BLaER1 treated with 17β-estradiol and CSF1 and Interleukin-3, amounts not matched to agents 10 nM and 100 nM (cell line): Measurements from ENCODE around the gene RRN3.
"Not testable (repeated sequence)": the region's sequence is repeated elsewhere in the genome, so short reads cannot be mapped to it uniquely, and the experiment has no call there.

Source experiments
- H3K27ac ChIP-seq, 11 experiments: shearing (Covaris generic); formaldehyde crosslinking; 2 replicates each; pipeline ENCODE4 v1.8.1; 2022
- H3K27me3 ChIP-seq, 11 experiments: shearing (Covaris generic); formaldehyde crosslinking; 2 replicates each; pipeline ENCODE4 v1.8.1; 2022
- H3K36me3 ChIP-seq, 11 experiments: shearing (Covaris generic); formaldehyde crosslinking; 2 replicates each; pipeline ENCODE4 v1.8.1; 2022
- H3K4me1 ChIP-seq, 10 experiments: shearing (Covaris generic); formaldehyde crosslinking; 2 replicates each; pipeline ENCODE4 v1.8.1; 2022
- H3K4me2 ChIP-seq, 11 experiments: shearing (Covaris generic); formaldehyde crosslinking; 2 replicates each; pipeline ENCODE4 v1.8.1; 2022
- H3K4me3 ChIP-seq, 10 experiments: shearing (Covaris generic); formaldehyde crosslinking; 2 replicates each; pipeline ENCODE4 v1.8.1; 2022
- H3K9ac ChIP-seq, 11 experiments: shearing (Covaris generic); formaldehyde crosslinking; 2 replicates each; pipeline ENCODE4 v1.8.1; 2022
- H3K9me3 ChIP-seq, 11 experiments: shearing (Covaris generic); formaldehyde crosslinking; replicated peaks in 1 of 11; 2 replicates each; pipeline ENCODE4 v1.8.1; 2022
- H4K20me1 ChIP-seq, 11 experiments: shearing (Covaris generic); formaldehyde crosslinking; 2 replicates each; pipeline ENCODE4 v1.8.1; 2022
- Cebpa-rat ChIP-seq, 11 experiments: shearing (Covaris generic); IDR thresholded peaks; 2 replicates each; pipeline ENCODE4 v1.8.1; 2022

RRN3 gene

GRCh38 chr16:15027503-15028344 lies 66.3 kb downstream of the RRN3 start:
- not testable (repeated sequence) for H3K4me3 ChIP-seq, H3K27me3 ChIP-seq, H3K9me3 ChIP-seq
- H4K20me1 ChIP-seq, result peaks cover 25 to 88% (median 58%) of the 10 kb centered on the region in 11 experiments; a peak in 19 of 22 replicates
- H3K4me1 ChIP-seq, result peaks cover 26 to 93% (median 36%) of the 10 kb centered on the region in 10 experiments
- peak overlapping the region in 1 of 11 experiments; percentile 36; a peak in 2 of 22 replicates for H3K9ac ChIP-seq
- peak overlapping the region in 2 of 11 experiments; percentile 10 to 35; a peak in 3 of 22 replicates for H3K27ac ChIP-seq
- H3K36me3 ChIP-seq, result peaks cover 54 to 88% (median 77%) of the 10 kb centered on the region in 11 experiments
- peak overlapping the region in 3 of 11 experiments; percentile 29 to 51 (median 51); a peak in 5 of 22 replicates for H3K4me2 ChIP-seq

DNA sequence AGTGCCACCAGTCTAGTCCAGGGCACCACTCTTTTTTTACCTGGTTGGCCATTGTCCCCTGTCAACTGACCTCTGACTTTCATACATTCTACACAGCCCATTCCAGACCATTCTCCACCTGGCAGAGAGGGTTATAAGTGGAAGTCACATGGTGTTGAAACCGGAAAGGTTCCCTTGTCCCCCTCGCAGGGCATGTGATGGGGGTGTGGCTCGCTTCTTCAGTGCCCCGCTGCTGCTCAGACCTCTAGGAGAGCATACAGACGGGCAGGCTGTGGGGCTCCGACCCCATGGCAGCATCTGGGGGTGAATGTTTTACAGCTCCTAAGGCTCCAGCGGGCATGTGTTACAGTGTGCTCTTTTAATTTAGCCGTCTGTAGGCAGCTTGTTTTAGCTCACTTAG lies 67.0 kb downstream of the RRN3 start:
- Histone ChIP-seq H3K4me1 (peaks cover 20 to 93% (median 29%) of the 10 kb centered on the region in 10 experiments), H3K4me2 (peak overlapping the region in 1 of 11 experiments; percentile 51; a peak in 2 of 22 replicates), H3K36me3 (peaks cover 50 to 85% (median 77%) of the 10 kb centered on the region in 11 experiments), H4K20me1 (peaks cover 25 to 88% (median 59%) of the 10 kb centered on the region in 11 experiments; a peak in 19 of 22 replicates), H3K27ac (peak overlapping the region in 1 of 11 experiments; percentile 35; a peak in 1 of 22 replicates)
- not testable (repeated sequence) for H3K4me3 ChIP-seq, H3K9ac ChIP-seq, H3K27me3 ChIP-seq, H3K9me3 ChIP-seq

GRCh38 chr16:15025234-15025951 lies 68.7 kb downstream of the RRN3 start:
- peaks cover 53 to 94% (median 84%) of the 10 kb centered on the region in 11 experiments for H3K36me3 ChIP-seq
- not testable (repeated sequence) for H3K4me3 ChIP-seq, H3K9me3 ChIP-seq, H3K27me3 ChIP-seq
- H3K27ac ChIP-seq, result peak overlapping the region in 6 of 11 experiments; percentile 4 to 73 (median 52); a peak in 7 of 22 replicates
- H4K20me1 ChIP-seq, result peaks cover 25 to 98% (median 61%) of the 10 kb centered on the region in 11 experiments; a peak in 19 of 22 replicates
- peaks cover 3 to 83% (median 12%) of the 10 kb centered on the region in 10 experiments; a peak in 18 of 20 replicates for H3K4me1 ChIP-seq
- H3K9ac ChIP-seq, result peak overlapping the region in 4 of 11 experiments; percentile 1 to 33 (median 8); a peak in 2 of 22 replicates
- H3K4me2 ChIP-seq, result peak overlapping the region in 7 of 11 experiments; percentile 3 to 83 (median 66); a peak in 11 of 22 replicates

GRCh38 chr16:15024858-15025199 lies 69.2 kb downstream of the RRN3 start:
- Histone ChIP-seq H3K27ac (peak overlapping the region in 4 of 11 experiments; percentile 22 to 73 (median 52); a peak in 6 of 22 replicates), H3K36me3 (peaks cover 56 to 97% (median 87%) of the 10 kb centered on the region in 11 experiments)
- H3K27me3 ChIP-seq, result not testable (repeated sequence)

DNA sequence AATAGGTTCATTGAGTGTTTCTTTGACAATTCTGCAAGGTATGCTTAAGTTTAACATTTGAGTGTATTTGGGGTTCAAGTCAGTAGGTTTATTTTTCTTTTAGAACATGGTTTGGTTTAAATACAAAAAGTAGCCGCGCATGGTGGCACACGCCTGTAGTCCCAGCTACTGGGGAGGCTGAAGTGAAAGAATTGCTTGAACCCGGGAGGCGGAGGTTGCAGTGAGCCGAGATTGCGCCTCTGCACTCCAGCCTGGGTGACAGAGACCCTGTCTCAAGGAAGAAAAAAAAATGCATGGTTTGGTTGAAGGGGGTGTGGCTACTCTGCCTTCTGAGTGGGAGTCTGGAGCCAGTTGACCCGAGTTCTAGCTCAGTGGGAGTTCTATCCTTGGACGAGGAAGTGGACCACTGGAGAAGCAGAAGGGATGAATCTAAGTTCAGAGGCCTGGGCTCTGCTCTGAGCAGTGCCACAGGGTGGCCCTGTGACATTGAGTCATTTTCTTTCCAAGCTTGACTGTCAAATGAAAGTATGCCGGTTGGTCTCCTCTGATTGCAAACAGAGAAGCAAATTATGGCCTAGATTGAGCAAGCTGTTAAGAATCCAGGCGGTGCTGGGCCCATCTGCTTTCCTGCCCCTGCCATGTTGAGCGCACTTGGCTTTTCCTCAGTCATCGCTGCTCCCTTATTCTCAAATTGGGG lies 70.5 kb downstream of the RRN3 start:
- peaks cover 56 to 97% (median 87%) of the 10 kb centered on the region in 11 experiments for H3K36me3 ChIP-seq

More at GRCh38 chr16:15024858-15025199, 69.2 kb downstream of the RRN3 start:
- not testable (repeated sequence) for H3K4me3 ChIP-seq, H3K9me3 ChIP-seq
- H3K4me1 ChIP-seq, result peaks cover 0 to 78% (median 10%) of the 10 kb centered on the region in 10 experiments; a peak in 14 of 20 replicates
- peaks cover 23 to 100% (median 59%) of the 10 kb centered on the region in 11 experiments; a peak in 19 of 22 replicates for H4K20me1 ChIP-seq
- peak overlapping the region in 3 of 11 experiments; percentile 79 to 83 (median 81); a peak in 6 of 22 replicates for H3K4me2 ChIP-seq
- peak overlapping the region in 1 of 11 experiments; percentile 12; a peak in 1 of 22 replicates for H3K9ac ChIP-seq

GRCh38 chr16:15022194-15022593 lies 71.9 kb downstream of the RRN3 start:
- peaks cover 61 to 97% (median 89%) of the 10 kb centered on the region in 11 experiments for H3K36me3 ChIP-seq
- not testable (repeated sequence) for H3K27me3 ChIP-seq, H3K4me3 ChIP-seq, H3K27ac ChIP-seq, H3K9me3 ChIP-seq, H3K9ac ChIP-seq
- peaks cover 0 to 79% (median 40%) of the 10 kb centered on the region in 11 experiments; a peak in 16 of 22 replicates for H4K20me1 ChIP-seq
- peak overlapping the region in 1 of 11 experiments; percentile 81; a peak in 1 of 22 replicates for H3K4me2 ChIP-seq
- H3K4me1 ChIP-seq, result peaks cover 0 to 71% (median 10%) of the 10 kb centered on the region in 10 experiments; a peak in 13 of 20 replicates

More for the DNA sequence above, 70.5 kb downstream of the RRN3 start:
- Histone ChIP-seq H3K27ac (peak overlapping the region in 5 of 11 experiments; percentile 0 to 73 (median 39); a peak in 8 of 22 replicates), H3K4me2 (peak overlapping the region in 3 of 11 experiments; percentile 79 to 83 (median 81); a peak in 6 of 22 replicates), H4K20me1 (peaks cover 10 to 93% (median 46%) of the 10 kb centered on the region in 11 experiments; a peak in 17 of 22 replicates), H3K4me1 (peaks cover 0 to 71% (median 10%) of the 10 kb centered on the region in 10 experiments; a peak in 13 of 20 replicates), H3K9ac (peak overlapping the region in 2 of 11 experiments; percentile 12 to 34; a peak in 2 of 22 replicates)
- not testable (repeated sequence) for H3K27me3 ChIP-seq, H3K9me3 ChIP-seq, H3K4me3 ChIP-seq
- peak in 1 of 11 experiments; percentile 45; a peak in 1 of 22 replicates for TF ChIP-seq Cebpa-rat (IDR thresholded peaks at IDR 0.05)

DNA sequence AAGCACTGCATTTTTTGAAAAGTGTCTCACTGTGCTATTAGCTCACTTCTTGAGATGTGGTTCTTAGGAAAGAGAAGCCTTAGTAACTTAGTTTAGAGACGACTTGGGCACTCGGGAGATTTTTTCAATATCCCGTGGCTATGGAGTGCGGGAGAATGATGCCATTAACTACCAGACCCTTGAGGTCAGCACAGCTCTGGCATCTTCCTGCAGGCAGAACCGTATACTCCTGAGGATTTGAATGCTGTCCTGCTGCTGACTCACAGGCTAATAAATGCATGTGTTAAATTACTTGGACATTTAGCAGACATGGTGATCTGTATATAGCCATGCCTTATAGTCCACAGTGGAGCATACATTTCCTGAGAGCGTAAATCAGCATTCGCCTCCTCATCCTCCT lies 72.6 kb downstream of the RRN3 start:
- not testable (repeated sequence) for H3K9ac ChIP-seq, H3K27ac ChIP-seq

DNA sequence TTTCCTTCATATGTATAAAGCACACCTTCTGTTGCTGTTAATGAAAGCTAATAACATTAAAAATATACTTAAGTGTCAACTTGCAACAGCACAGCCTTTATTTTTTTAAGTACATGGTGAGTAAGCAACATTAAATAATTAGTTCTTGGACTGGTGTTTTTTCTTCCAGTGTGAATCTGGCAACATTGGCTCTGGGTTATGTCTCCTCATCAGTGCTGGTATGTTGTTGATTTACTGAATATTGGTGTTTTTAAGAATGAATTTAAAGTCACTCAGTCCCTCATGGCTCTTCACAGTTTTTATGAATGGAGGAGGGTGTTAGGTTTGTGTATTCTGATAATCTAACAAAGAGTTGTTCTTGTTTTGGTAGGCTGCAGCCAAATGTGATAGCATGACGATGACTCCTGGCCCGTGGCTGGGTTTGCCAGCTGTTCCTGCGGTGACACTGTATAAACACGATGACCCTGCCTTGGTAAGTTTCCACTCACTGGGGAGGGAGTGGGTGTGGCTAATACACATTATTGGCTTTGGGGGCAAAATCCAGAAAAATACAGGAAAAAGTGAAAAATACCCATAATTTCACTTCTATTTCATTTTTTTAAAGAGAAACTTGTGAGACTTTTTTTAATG lies 77.0 kb downstream of the RRN3 start:
- H4K20me1 ChIP-seq, result peaks cover 0 to 53% (median 21%) of the 10 kb centered on the region in 11 experiments; a peak in 17 of 22 replicates
- H3K27ac ChIP-seq, result peak overlapping the region in 3 of 11 experiments; percentile 28 to 99 (median 91); a peak in 5 of 22 replicates
- peak overlapping the region in 3 of 11 experiments; percentile 22 to 84 (median 74); a peak in 5 of 22 replicates for H3K4me2 ChIP-seq
- not testable (repeated sequence) for H3K9me3 ChIP-seq, H3K4me3 ChIP-seq, H3K27me3 ChIP-seq
- H3K36me3 ChIP-seq, result peaks cover 58 to 73% (median 67%) of the 10 kb centered on the region in 11 experiments
- peaks cover 27 to 69% (median 34%) of the 10 kb centered on the region in 10 experiments for H3K4me1 ChIP-seq
- H3K9ac ChIP-seq, result peak overlapping the region in 1 of 11 experiments; percentile 57; a peak in 1 of 22 replicates

More for the DNA sequence above, 72.6 kb downstream of the RRN3 start:
- Histone ChIP-seq H3K36me3 (peaks cover 68 to 97% (median 89%) of the 10 kb centered on the region in 11 experiments), H3K4me1 (peaks cover 1 to 71% (median 13%) of the 10 kb centered on the region in 10 experiments; a peak in 16 of 20 replicates), H4K20me1 (peaks cover 0 to 75% (median 43%) of the 10 kb centered on the region in 11 experiments; a peak in 16 of 22 replicates)
- H3K4me3 ChIP-seq, H3K9me3 ChIP-seq, H3K4me2 ChIP-seq, H3K27me3 ChIP-seq: not testable (repeated sequence)

GRCh38 chr16:15016354-15016753 lies 77.7 kb downstream of the RRN3 start:
- Histone ChIP-seq H4K20me1 (peaks cover 0 to 46% (median 16%) of the 10 kb centered on the region in 11 experiments; a peak in 16 of 22 replicates), H3K4me2 (peak overlapping the region in 4 of 11 experiments; percentile 0 to 84 (median 48); a peak in 7 of 22 replicates), H3K36me3 (peaks cover 62 to 75% (median 68%) of the 10 kb centered on the region in 11 experiments), H3K9ac (peak overlapping the region in 3 of 11 experiments; percentile 2 to 63 (median 61); a peak in 5 of 22 replicates), H3K27ac (peak overlapping the region in 7 of 11 experiments; percentile 0 to 99 (median 23); a peak in 11 of 22 replicates), H3K4me1 (peaks cover 27 to 64% (median 34%) of the 10 kb centered on the region in 10 experiments)
- H3K9me3 ChIP-seq, H3K27me3 ChIP-seq, H3K4me3 ChIP-seq: not testable (repeated sequence)

DNA sequence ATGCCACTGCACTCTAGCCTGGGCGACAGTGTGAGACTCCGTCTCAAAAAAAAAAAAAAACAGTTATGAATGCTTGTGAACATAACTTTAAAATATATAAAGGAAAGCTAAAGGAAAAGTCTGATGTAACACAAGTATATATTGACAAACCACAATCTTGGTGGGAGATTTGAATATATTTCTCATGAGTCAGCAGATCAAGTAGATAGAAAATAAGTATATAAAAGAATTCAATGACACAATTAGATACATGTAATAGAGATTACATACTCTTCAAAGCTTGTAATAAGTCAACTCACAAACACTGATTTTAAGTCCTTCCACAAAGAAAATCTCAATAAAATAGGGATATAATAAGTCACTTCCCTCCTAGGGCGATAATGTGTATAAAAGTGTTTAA lies 78.4 kb downstream of the RRN3 start:
- Histone ChIP-seq H3K36me3 (peaks cover 62 to 75% (median 69%) of the 10 kb centered on the region in 11 experiments), H3K9ac (peak overlapping the region in 2 of 11 experiments; percentile 78 to 94; a peak in 4 of 22 replicates), H4K20me1 (peaks cover 0 to 42% (median 15%) of the 10 kb centered on the region in 11 experiments; a peak in 13 of 22 replicates), H3K27ac (peak overlapping the region in 3 of 11 experiments; percentile 86 to 99 (median 91); a peak in 6 of 22 replicates), H3K4me2 (peak overlapping the region in 2 of 11 experiments; percentile 74 to 84; a peak in 5 of 22 replicates), H3K4me1 (peaks cover 27 to 64% (median 34%) of the 10 kb centered on the region in 10 experiments)
- H3K27me3 ChIP-seq, H3K4me3 ChIP-seq, H3K9me3 ChIP-seq: not testable (repeated sequence)
